ENCODE data around the gene TLL2. TPM values are rescaled to one million over a fixed set of nuclear protein-coding genes. Genes with fewer than 3 reads are reported as not detected.

TLL2 gene
- total RNA-seq, 1 donor = under 0.01 TPM

DNA sequence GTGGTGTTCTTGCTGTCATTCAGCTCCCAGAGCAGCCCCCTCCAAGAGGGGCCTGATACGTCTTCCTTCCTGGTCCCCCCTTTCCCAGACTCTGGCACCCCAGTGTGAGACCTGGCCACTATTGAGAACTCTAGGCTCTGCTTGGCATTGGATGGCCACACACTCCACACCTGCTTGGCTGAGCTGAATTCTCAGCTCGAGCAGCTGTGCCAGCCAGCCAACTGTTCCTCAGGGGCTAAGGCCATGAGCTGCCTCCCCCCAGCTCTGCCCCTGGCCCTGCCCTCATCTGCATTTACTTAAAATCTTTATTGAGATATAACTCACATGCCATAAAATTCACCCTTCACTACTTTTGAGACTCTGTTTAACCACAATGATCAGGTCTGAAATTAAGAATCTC lies 6.7 kb downstream of the TLL2 start:
- no peak for DNase-seq (ENCODE audit: low read depth)
- no peak overlapping the region for H3K4me3 ChIP-seq (ENCODE audit: low read depth, low read length)
- TF ChIP-seq, protein P1, sequence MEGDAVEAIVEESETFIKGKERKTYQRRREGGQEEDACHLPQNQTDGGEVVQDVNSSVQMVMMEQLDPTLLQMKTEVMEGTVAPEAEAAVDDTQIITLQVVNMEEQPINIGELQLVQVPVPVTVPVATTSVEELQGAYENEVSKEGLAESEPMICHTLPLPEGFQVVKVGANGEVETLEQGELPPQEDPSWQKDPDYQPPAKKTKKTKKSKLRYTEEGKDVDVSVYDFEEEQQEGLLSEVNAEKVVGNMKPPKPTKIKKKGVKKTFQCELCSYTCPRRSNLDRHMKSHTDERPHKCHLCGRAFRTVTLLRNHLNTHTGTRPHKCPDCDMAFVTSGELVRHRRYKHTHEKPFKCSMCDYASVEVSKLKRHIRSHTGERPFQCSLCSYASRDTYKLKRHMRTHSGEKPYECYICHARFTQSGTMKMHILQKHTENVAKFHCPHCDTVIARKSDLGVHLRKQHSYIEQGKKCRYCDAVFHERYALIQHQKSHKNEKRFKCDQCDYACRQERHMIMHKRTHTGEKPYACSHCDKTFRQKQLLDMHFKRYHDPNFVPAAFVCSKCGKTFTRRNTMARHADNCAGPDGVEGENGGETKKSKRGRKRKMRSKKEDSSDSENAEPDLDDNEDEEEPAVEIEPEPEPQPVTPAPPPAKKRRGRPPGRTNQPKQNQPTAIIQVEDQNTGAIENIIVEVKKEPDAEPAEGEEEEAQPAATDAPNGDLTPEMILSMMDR (IDR thresholded peaks at IDR 0.05; ENCODE audit: insufficient read depth, low read length) = no peak

DNA sequence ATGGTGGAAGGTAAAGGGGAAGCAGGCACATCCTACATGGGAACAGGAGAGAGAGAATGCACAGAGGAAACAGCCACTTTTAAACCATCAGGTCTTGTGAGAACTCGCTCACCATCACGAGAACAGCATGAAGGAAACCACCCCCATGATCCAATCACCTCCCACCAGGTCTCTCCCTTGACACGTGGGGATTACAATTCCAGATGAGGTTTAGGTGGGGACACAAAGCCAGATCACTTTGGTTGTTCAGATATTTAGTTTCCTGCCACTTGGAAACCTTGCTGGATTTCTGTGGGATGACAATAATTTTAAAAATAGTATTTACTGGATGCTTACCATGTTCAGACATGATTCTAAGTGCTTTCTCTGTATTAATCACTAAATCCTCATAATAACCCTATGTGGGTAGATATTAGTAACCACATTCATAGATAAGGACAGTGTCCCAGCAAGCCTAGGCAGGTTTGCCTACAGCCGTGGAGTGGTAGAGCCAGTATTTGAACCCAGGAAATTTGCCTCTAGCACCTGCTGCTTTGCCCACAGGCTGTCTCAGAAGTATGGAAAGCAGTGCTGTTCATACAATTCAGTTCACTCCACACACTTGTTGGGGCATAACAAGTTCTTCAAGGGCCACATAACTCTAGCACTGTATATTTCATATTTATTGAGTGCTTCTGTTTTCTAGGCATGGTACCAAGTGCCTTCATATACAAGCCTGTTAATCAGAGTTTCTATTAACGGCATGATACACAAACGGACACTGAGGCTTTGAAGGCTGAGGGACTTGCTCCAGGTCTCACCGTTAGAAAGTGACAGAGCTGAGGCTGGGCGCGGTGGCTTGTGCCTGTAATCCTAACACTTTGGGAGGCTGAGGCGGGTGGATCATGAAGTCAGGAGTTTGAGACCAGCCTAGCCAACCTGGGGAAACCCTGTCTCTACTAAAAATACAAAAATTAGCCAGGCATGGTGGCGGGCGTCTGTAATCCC lies 8.3 kb downstream of the TLL2 start:
- TF ChIP-seq, protein P1 (IDR thresholded peaks at IDR 0.05; ENCODE audit: insufficient read depth, low read length) = no peak
- no peak for DNase-seq (ENCODE audit: low read depth)
- no peak overlapping the region for H3K4me3 ChIP-seq (ENCODE audit: low read depth, low read length)

DNA sequence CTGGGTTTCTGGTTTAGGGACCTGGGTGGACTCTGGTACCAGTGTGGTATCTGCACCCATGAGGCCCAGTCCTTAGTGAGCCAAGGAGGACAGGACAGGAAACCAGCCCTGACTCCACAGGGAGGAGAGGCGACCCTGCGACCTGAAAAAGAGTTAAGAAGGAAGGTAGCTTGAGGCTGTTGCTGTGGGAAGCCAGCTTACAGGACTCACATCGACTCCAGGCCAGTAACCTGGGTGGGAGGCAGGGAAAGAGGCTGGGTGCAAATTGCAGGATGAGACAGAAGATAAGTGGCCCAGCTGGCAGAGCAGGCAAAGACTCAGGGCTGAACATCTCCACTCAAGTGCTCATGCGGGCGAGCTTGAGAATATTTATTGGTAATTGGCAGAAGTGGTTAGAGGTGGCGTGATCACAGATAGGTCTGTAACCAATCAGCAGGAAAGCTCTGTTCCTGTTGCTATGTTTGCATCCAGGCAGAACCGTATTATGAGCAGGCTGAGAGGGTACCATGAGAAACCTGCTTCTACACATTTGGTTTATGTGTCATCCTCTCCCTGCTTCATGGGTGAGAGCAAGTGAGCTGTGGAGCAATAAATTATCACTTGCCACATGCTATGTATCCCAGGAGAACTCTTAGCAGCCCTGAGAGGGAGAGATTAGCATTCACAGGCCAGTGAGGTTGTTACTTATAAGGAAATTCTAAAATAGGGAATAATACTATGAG lies 11.0 kb downstream of the TLL2 start:
- TF ChIP-seq, protein P1 (IDR thresholded peaks at IDR 0.05; ENCODE audit: insufficient read depth, low read length) = no peak
- H3K4me3 ChIP-seq (ENCODE audit: low read depth, low read length) = no peak overlapping the region
- no peak for DNase-seq (ENCODE audit: low read depth)

DNA sequence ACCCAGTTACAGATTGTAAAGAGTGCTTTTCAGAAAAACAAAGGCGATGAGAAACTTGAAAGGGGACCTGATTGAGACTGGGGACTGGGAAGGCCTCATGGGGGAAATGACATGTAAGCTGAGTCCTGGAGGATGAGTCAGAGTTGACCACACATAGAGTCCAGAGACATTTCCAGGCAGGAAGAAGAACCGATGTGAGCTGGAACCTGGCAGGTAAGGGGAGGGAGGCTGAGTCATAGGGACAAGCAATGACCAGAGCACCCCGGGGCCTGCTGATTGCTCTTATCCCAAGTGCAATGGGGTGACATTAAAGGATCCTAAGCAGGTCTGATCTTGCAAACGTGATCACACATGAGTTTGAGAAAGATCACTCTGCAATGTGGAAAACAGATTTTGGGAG lies 11.7 kb downstream of the TLL2 start:
- H3K4me3 ChIP-seq (ENCODE audit: low read depth, low read length) = no peak overlapping the region
- no peak for DNase-seq (ENCODE audit: low read depth)
- TF ChIP-seq, protein P1 (IDR thresholded peaks at IDR 0.05; ENCODE audit: insufficient read depth, low read length) = no peak

DNA sequence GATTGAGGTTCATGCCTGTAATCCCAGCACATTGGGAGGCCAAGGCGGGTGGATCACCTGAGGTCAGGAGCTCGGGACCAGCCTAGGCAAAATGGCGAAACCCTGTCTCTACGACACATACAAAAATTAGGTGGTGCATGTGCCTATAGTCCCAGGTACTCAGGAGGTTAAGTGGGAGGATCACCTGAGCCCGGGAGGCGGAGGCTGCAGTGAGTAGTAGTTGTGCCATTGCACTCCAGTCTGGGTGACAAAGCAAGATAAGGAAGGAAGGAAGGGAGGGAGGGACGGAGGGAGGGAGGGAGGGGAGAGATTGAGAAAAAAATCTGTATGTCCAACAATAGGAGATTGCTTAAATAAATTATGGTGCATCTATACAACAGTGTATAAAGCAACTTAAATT lies 13.2 kb downstream of the TLL2 start:
- TF ChIP-seq, protein P1 (IDR thresholded peaks at IDR 0.05; ENCODE audit: insufficient read depth, low read length) = no peak
- H3K4me3 ChIP-seq (ENCODE audit: low read depth, low read length) = no peak overlapping the region
- DNase-seq (ENCODE audit: low read depth) = no peak

DNA sequence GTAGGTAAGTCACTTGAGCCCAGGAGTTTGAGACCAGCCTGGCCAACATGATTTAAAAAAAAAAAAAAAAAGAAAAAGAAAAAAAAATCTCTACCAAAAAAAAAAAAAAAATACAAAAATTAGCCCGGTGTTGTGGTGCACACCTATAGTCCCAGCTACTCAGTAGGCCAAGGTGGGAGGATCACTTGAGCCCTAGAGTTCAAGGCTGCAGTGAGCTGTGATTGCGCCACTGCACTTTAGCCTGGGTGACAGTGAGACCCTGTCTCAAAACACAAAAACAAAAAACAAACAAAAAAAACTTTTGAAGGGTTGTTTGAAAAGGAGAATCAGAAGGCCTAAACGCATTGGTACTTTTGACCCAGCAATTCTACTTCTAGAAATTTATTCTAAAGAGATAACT lies 13.7 kb downstream of the TLL2 start:
- H3K4me3 ChIP-seq (ENCODE audit: low read depth, low read length) = no peak overlapping the region
- no peak for DNase-seq (ENCODE audit: low read depth)
- TF ChIP-seq, protein P1 (IDR thresholded peaks at IDR 0.05; ENCODE audit: insufficient read depth, low read length) = no peak
